G401.6 (cell line): ENCODE results near the gene VPS37D.
A peak's percentile ranks its signal among the peaks of the same experiment; 100 is the strongest.

Experiments used
- FAIRE-seq: peaks from 2 replicates; lab custom pipeline; 2012; peaks lifted over from hg19 to GRCh38; lab: Jason Lieb, UNC

Gene VPS37D

DNA sequence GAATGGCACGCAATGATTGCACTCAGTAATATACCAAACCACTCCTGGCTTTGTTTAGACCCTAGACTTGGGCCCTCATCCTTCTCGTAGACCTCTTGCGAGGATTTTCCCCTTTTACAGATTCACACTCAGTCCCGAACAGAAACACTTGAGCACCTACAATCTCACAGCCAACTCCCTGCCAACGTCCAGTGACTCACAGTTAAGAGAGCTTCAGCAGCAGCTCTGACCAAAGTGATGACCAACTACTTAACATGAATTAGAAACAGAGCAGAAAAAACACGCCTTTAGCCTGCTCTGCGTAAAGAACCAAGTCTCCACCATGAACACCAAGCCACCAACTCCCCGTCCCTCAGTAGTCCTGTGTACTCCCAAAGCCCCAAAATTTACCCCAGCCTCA is 13.4 kb downstream of the VPS37D start:
- no peak for FAIRE-seq

DNA sequence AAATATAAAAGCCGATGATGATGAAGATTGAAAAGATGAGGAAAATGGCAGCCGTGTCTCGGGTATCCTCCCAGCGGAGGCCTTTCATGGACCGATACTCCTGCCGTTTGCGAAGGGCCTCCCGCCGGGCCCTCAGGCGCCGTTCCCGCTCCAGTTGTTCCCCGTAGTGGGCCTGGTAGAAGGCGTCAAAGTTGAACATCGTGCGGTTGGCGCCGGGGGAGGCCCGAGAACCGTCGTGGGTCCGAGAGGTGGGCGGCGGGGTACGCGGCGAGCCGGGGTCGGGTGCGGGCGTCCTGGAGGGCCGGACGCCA is 15.1 kb downstream of the VPS37D start:
- no peak for FAIRE-seq

DNA sequence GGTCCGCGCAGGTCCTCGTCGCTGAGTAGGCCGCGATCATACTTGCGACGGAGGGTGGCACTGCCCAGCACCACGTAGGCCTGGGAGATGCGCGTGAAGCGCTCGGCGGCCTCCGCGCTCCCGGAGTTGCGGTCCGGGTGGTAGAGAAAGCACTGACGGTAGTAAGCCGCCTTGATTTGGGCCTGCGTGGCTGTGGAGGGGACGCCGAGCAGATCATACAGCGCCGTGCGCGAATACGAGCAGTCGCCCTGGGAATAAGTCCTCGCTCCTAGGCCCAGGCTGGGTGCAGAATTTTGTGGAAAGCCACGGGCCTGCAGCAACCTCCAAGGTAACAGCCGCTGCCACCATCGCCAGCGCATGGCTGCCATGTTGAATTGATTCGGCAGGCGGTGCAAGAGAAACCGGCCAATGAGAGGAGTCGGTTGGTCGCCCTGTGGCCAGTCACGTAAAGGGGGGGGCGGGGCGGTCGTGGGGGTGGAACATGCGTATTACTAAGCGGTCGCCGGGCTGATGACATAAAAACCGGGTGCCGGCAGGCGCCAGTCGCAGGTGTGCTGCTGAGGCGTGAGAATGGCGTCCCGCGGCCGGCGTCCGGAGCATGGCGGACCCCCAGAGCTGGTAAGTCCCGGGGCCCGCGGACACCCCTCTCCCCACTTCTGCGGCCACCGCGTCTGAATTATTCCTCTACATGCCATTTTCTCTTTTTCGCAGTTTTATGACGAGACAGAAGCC is 15.6 kb downstream of the VPS37D start, which contains the start of the genes BUD23 and DNAJC30:
BUD23 (plus strand) TSS at position 542 of the 732 bp plus-strand sequence; CDS start at position 571, 29 bp downstream.
DNAJC30 (minus strand) TSS at position 398 of the 732 bp plus-strand sequence; CDS start at position 368, 30 bp downstream.
- peak; percentile 60 for FAIRE-seq

DNA sequence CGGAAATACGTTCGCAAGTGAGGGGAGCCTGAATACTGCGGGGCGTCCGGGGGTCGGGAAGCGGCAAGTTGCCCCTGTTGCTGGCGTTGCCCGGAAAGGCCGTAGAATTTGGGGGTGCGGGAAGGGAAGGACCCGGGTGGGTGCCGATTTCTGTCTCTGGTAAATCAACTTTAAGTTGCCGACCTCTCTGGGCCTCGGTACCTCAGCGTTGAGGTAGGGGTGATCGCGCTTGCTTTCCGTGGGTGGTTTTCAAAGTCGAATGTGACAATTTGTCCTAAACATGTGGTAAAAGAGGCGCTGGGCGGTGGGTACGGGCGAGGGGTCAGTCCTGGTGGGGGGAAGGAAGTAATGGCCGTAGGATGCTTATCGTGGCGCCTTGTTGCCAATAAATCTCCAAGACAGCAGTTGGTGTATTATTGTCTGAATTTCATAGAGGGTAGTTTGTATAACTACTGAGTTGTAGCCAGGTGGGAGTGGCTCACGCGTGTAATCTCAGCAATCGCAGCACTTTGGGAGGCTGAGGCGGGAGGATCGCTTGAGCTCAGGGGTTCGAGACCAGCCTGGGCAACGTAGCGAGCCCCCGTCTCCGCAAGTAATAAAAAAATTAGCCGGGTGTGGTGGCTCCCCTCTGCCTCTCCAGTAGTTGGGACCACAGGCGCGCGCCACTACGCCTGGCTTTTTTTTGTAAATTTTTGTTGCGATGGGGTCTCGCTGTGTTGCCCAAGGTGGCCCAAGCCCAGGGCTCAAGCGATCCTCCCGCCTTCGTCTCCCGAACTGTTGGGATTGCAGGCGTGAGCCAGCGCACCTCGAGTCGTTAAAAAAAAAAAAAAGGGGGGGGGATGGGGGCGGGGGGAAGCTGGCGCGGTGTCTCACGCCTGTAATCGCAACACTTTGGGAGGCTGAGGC is 16.4 kb downstream of the VPS37D start:
- no peak for FAIRE-seq

DNA sequence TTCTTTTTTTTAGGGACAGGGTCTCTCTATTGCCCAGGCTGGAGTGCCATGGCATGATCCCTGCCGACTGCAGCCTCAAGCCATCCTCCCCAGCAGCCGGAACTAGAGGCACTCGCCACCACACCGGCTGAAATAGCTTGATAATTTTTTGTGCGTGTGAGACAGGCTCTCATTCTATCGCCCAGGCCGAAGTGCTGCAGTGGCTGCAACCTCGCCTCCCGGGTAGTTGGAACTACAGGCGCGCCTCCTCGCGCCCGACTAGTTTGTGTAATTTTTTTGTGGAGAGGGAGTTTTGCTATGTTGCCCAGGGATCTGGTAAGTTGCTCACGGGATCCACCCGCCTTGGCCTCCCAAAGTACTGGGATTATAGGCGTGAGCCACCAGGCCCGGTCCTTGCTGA is 17.7 kb downstream of the VPS37D start:
- FAIRE-seq, result no peak

DNA sequence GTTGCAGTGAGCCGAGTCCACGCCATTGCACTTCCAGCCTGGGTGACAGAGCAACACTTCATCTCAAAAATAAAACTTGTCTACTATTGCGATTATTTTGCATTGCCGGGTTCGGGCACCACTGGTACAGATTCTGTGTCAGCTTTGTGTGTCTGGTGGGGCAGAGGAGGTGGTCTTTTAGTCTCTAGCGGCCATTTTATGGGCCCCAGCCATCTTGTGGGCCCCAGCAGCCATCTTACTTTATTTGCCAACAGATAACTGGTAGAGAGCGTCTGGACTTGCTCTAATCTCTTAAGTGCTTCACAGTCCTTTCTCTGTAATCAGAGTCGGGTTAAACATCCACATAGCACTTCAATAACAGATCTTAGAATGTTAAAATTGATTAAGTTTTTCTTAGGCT is 20.7 kb downstream of the VPS37D start:
- FAIRE-seq, result no peak

DNA sequence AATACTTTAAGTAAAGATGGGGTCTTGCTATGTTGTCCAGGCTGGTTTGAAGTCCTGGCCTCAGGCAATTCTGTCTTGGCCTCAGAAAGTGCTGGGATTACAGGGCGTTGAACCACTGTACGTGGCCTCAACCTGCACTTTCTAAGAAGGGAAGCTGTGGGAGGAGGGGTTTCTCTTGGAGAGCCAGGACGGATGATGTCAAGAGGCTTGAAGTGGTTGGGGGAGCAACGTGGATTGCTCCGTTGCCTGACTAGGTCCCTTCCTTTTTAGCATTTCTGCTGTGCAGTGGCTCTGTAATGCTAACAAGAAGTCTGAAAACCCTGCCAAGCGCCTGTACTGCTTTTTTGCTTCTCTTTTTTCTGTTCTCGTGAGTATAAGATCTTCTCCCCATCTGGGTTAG is 23.0 kb downstream of the VPS37D start:
- no peak for FAIRE-seq

DNA sequence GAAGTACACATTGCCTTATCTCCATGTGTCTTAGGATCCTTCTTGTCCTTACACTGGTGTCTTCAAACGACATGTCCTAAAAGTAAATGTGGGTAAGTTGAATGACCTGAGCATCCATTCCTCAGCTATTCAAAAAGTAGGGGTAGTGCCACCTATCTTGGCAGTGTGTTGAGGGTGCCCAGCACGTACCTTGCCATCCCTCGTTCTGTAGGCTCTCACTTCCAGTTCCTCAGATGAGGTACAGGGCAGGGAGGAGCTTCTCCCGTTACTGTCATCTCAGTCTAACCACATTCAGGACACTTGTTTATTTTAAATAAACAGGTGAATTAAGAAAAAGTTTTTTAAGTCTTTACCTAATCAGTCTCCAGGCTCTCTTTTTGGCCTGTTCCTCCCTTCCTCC is 28.7 kb downstream of the VPS37D start:
- no peak for FAIRE-seq

DNA sequence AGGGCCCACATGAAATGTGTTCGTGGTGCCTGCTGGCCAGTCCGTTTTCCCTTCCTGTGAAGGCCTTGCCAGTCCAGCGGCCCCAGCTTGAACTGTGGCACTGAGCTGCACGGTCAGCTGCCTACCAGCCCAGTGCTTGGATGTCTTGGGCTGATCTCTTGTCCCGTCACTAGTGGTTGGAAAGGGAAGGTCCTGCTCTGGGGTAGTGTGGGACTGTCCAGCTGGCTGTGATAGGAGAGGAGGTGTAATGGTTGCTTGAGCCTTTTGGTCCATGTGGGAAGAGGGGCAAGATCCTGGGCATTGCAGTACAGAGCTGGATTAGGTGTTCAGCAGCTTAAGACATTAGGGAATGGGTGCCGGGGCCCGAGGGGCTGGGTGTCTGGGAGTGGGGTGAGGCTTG is 30.8 kb downstream of the VPS37D start:
- FAIRE-seq, result no peak

DNA sequence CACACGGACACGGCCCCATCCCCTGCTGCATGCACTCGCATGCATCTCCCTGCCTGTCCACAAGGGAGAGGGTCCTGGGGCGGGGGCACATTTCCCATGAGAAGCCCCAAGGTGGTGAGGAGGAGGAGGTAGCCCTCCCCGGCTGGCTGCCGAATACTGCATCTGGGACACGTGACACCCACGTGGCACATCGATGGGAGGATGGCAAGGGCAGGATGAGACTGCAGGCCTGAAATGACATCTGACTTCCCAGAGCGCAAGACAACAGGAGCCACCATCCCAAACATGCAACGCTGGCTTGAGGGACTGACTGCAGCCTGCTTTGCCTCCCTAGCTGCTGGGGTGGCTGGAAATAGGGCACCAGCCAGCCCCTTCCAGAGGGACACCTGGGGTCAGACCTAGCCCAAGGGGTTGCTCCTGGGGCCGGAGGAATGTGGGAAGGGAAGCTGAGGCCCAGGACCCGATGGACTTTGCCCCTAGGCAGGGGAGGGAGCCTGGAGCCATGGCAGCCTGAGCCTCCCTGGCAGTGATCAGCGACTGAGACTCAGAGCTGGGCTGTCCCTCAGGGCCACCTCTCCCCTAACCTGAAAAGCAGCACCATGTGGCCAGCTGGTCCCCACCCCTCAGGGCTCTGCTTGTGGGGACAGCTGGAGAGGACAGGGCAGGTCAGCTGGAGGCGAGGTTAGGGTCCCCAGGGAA is 31.9 kb downstream of the VPS37D start:
- FAIRE-seq, result no peak

DNA sequence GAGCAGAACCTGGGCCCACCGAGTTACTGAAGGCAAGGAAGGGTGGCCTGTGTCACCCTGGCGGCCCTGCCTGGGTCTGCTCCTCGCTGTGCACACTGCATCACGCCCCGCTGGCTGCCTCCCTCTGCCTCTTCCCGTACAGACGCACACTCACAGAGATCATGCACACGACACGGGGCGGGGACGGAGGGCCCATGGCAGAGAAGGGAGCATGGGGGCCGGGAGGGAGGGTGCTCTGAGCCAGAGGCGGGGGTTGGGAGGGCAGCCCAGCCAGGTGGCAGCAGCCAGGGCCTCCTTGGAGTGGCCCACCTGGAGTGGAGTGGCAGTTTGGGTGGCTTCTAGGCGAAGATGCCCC is 32.4 kb downstream of the VPS37D start:
- no peak for FAIRE-seq

DNA sequence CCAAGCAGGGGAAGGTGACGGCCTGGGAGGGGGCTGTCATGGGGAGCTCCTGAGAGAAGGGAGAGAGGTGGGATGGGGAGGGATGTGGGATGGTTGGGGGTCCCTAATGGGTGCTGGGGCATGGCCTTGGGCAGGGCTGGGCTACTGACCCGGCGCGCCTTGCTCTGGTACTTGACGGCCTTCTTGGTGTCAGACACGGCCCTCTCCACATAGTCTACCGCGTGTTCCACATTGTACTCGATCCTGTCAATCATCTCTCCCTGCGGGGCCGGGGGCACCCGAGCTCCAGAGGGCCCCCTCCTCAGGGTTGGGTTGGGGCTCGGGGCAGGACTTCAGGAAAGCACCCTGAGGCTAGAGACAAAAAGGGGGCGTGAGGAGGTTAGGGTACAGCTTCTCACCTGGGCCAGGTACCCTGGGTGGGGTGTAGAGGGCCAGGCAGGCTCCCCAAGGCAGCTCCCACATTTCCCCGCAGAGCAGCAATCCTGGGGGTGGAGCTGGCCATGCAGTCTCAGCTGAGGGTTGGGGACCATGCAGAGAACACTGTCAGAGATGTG is 33.0 kb downstream of the VPS37D start:
- no peak for FAIRE-seq

DNA sequence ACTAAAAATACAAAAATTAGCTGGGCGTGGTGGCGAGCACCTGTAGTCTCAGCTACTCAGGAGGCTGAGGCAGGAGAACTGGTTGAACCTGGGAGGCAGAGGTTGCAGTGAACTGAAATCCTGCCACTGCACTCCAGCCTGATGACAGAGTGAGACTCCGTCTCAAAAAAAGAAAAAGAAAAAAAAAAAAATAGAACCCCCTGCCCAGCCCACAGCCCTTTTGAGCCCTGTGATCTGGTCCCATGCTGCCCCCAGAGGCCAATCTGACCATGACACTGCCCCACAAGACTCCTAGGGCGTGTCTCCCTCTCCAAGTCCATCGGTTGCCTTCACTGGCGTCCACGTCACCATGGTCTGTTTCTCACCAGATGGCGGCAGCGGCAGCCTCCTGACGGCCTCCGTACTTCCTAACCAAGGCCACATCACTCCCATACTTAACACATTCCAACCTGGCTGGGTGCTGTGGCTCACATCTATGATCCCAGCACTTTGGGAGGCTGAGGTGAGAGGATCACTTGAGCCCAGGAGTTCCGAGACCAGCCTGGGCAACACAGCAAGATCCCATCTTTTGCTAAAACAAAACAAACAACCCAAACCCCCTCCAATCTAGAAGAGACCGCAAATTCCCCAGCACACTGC is 33.8 kb downstream of the VPS37D start:
- no peak for FAIRE-seq

DNA sequence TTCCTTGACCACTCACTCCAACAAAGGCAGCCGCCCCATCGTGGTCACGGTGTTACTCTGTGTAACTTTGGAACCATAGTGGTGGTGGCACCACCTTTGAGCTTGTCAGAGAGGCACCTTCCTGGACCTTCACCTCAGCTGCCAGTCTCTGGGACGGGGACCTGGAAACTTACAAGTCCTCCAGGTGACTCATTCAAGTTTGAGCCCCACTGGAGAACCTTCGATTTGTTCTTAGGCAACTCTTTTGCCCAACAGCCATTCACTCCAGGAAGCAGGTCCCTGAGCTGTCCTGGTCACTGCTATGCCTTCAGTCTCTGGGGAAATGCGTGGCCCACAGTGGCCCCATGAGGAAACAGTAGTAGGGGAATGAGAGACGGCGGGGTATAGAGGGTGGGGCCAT is 34.6 kb downstream of the VPS37D start:
- FAIRE-seq, result no peak

DNA sequence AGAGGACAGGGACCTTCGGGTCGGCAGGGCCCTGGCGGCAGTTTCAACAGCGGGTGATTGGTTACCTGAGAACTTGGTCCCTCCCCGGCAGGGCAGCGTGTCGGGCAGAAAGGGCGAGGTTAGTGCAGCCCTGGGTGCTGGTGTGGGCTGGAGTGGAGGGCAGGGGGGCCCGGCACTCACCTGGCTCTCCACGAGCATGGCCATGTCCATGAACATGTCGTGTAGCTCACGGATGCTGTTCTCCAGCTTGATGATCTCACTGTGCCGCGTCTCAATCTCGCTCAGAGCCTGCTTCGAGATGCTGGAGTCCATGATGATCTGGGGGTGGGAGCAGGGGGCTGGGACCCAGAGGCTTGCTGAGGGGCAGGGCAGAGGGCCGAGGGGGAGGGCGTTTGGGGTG is 35.0 kb downstream of the VPS37D start:
- FAIRE-seq, result no peak

DNA sequence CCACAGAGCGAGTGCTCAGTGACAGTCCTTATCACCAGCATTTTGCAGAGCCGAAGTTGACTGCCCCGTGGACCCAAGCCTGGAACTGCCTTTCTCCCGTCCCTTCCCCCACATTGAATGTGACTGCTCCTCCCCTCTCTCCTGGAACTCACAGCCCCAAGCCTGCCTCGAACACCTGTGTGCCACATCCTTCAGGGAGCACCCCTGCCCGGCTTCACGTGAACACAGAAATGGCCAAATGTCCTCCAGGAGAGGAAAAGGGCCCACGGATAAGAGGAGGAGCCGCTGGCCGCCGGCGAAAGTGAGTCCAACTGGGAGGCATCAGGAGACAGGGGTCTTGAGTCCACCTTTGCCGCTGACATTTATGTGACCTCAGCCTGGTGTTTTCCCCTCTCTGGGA is 35.6 kb downstream of the VPS37D start:
- FAIRE-seq, result no peak

DNA sequence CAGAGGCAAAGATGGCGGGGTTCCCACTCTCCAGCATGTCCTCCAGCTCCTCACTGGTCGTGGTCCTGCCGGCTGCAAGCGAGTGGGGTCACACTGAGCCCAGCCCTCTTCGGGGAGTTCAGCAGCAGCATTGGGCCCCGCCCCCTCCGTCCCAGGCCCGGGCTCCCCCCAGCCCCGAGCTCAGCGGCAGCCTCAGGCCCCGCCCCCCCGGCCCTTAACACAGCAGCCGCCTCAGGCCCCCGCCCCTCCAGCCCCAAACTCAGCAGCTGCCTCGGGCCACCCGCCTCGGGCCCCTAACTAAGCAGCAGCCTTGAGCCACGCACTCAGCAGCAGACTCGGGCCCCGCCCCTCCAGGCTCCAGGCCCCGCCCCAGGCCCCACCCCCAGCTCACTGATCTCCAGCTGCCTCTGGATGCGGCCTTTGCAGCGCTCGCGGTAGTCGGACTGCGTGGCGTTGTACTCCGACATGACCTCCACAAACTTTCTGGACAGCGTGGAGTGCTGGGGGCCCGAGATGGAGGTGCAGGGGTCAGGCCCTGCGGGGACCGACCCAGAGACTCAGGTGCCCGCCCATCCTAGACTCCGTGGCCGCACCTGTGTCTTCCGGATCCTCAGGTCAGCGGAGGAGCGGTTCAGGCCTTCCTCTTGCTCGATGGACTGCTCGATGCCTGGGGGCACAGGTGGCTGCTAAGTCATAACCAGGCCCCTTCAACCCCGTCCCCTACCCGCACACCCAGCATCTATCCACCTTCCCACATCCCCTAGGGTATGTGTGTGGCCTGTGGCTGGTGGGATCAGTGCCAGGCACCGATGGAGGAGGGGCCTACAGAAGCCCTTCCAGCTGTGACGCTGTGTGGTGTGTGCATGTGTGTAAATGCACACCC is 36.4 kb downstream of the VPS37D start:
- no peak for FAIRE-seq

DNA sequence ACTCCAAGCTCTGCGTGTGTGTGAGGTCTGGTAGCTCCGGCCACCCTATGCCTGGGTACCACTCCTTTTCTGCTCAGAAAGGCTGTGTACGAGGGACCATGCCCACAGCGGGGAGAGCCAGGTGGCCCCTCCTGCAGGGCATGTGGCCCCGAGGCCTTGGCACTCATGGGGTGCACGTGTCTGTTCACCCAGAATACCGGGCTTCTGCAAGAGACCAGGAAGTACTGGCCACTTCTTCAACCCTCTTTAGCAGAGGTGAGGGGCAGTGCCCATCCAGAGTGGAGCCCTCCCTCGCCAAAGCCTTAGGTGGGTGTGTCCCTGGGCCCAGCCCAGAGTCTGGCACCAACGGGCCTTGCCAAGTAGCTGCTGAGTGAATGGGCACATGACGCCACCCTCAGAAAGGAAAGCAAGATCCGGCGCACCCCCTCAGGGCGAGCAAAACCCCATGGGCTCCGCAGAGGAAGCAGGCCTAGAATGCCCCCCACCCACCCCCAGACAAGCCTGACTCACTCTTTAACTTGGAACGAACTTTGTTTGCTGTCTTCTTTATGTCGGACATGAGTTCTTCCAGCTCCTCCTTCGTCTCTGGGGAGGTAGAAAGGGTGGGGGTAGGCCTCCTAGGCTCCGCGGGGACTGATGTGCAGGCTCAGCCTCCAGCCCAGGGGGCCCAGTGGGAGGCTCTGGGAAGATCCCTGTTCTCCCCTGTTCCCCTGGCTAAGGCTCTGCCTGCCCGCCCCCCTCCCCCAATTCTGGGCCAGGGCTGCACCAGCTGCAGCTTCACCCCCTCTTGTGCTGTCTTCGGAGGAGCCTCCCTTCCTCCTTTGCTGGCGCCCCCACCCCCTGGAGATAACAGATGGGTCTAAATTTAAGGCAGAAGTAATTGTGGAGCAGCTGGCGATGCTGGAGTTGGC is 37.3 kb downstream of the VPS37D start:
- FAIRE-seq, result no peak

DNA sequence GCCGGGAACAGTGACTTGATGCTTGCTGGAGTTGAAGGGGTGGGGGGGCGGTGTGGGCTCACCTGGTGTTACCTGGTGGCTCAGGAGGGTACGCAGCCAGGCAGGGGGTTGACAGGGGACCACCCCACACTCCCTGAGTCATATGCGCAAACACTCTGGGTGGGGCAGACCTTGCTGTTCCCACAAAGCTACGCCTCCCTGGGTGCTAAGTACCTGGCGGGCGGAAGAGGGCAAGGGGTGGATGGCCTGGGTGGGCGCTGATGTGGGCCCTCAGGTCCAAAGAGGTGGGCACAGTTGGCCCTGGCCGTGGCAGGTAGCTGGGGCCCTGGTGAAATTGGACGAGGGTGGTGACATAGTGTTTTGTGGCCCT is 37.9 kb downstream of the VPS37D start:
- FAIRE-seq, result no peak
